ENCODE results near the gene ZBTB7C. TPM values are rescaled to one million over a fixed set of nuclear protein-coding genes. Genes with fewer than 3 reads are reported as not detected.

ZBTB7C gene
- polyA plus RNA-seq, 4 donors, result 14.8 to 18.7 (median 17.2) TPM

DNA sequence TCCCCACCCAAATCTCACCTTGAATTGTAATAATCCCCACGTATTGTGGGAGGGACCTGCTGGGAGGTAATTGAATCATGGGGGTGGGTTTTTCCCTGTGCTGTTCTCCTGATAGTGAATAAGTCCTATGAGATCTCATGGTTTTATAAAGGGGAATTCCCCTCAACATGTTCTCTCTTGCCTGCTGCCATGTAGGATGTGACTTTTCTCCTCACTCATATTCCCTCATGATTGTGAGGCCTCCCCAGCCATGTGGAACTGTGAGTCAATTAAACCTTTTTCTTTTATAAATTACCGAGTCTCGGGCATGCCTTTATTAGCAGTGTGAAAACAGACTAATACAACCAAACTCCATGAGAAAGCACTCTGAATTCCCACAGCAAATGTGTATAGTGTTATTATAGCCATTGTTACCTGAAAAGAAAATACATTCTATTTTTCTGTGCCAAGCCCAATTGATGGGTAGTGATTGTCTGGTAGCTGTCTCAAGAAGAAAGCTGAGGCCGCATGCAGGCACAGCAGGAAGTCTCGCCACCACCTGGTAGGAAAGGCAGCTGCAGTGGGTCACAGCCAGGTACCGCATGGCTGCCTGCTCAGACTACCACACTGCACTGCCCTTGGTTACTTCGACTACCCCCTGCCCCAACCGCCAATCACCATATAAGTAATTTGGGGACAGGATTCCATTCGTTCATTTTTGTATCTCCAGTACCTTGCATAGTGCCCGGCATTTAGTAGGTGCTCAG lies 10.3 kb upstream of the ZBTB7C start:
- DNase-seq (ENCODE audit: low read depth in 4 of 4, low spot score in 3 of 4), result no peak

DNA sequence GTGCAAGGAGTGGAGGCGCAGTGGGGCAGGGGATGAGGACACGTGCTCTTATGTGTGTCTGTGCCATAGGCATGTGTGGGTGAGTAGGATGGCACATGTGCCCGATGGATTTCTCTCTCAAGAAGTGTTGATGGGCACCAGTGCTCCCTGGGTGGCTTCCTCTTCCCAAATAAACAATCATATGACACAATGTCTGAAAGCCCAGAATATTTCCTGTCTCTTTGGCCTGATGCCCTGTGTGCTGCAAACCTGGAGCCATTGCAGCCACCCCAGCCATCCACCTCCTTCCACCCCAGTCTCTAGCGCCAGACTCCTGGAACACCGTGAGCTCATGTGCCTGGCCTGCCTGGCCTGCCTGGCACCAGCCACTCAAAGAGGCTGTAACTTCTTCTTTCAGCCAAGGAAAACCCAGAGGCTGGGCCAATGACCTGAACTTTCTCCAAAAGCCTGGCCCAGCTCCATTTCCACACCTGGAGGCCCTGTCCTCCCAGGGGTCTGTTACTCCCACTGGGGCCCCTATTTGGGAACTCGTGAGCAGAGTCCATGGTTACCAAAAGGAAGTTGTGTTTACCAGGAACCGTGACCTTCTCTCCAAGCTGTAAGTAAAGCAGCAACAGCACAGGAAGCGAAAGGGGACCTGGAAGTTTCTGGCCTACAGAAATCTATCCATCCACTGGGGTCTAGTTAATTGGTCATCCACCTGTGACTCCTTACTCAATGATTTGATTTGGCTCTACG lies 9.5 kb upstream of the ZBTB7C start:
- no peak for DNase-seq (ENCODE audit: low read depth in 4 of 4, low spot score in 3 of 4)

DNA sequence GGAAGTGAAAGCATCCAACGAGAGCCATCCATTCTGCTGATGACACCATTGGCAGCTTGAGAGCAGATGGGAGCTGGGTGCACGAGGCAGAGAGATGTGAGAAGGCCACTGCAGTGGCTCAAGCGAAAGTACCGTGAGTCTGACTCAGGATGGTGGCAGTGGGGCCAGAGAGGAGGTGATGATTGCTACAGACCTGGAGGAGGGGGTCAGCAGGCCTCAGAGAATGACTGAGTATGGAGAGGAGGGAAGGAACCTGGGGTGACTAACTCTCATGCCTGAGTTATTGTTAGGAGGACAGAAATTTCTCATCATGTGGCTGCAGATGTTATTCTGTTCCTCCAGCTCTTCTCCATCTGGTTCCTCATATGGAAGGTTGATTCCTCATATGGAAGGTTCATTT lies 8.8 kb upstream of the ZBTB7C start:
- no peak for DNase-seq (ENCODE audit: low read depth in 4 of 4, low spot score in 3 of 4)

DNA sequence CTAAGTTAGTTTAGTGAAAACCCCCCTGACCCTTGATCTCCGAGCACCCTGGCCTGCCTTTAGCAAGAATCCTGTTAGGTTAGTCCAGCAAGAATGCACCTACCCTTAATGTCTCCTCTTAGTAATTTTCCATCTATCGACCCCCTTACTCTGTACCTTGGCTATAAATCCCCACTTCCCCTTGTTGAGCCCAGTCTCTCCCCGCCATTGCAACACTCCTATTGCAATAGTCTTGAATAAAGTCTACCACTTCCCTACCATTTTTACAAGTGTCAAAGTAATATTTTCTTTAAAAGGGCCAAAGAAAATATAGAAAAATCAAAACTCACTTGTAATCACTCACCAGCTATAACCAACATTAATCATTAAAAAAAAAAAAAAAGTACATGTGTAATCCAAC lies 4.2 kb upstream of the ZBTB7C start:
- no peak for DNase-seq (ENCODE audit: low read depth in 4 of 4, low spot score in 3 of 4)

GRCh38 chr18:48412339-48412929 lies 3.3 kb upstream of the ZBTB7C start:
- DNase-seq (ENCODE audit: low read depth in 4 of 4, low spot score in 3 of 4), result no peak

DNA sequence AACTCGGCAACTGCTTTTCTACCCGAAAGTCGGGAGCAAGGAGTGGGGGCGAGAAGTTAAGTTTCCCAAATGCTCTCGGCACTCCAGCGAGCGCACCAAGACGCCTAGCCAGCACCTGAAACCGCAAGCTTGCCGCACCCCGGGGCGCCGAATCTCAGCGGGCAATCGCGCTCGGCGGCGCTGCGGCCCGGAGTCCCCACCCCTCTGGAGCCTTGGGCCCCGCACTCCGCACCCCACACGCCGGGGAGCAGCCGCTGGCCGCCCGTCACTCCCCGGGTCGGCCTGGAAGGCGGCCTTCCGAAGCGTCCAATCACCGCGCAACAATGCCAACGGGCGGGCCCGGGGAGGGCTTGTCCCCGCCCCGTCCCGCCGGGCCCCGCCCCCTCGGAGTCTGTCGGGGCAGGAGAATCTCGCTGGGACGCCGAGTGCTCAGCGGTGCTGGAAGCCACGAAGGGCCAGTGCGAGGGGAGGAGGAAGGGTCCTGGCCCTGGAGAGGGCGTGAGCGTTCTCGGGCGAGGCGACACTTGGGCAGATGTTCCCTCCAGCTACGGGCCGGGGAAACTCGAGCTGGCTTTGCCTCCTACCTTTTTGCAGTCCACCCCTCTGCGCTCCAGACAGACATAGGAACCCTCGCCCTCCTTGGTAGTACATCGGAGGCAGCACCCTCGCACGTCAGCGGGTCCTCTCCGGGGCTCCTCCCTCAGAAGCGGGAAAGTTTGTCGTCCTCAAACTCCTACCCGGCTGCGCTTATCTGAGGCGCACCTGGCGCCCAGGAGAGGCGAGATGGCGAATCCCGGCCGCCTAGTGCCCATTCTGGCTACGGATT lies 1.1 kb upstream of the ZBTB7C start:
- DNase-seq (ENCODE audit: low read depth in 4 of 4, low spot score in 3 of 4), result peak; percentile 72 to 86 (median 75)

- DNase-seq (ENCODE audit: low read depth in 4 of 4, low spot score in 3 of 4), result peak in 1 of 4 donors; percentile 23
These were observed 460 bp upstream of the ZBTB7C start for GRCh38 chr18:48409591-48410094.

GRCh38 chr18:48408111-48408726 lies 964 bp downstream of the ZBTB7C start:
- DNase-seq (ENCODE audit: low read depth in 4 of 4, low spot score in 3 of 4), result no peak

- no peak for DNase-seq (ENCODE audit: low read depth in 4 of 4, low spot score in 3 of 4)
These were observed 1.8 kb downstream of the ZBTB7C start for GRCh38 chr18:48407358-48407757.

DNA sequence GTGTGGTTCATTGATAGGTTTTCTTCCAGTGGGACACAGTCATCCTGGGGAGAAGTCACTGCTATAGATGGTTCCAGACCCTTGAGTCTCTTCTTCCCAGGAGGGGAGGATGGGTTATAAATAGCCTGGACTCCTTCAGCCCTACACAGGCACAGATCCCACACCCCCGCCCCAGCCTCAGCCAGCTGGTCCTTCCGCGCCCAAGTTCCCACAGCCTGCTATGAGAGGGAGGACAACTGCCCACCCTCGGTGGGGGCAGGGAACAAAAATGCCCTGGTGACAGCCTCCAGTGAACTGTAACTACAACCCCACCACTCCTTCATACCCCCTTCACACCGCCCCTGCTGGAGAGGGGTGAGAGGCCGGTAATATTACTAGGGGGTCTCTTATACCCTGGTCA lies 3.2 kb downstream of the ZBTB7C start:
- no peak for DNase-seq (ENCODE audit: low read depth in 4 of 4, low spot score in 3 of 4)

- DNase-seq (ENCODE audit: low read depth in 4 of 4, low spot score in 3 of 4), result no peak
These were observed 4.3 kb downstream of the ZBTB7C start for GRCh38 chr18:48404716-48405507.

- peak in 1 of 4 donors; percentile 49 for DNase-seq (ENCODE audit: low read depth in 4 of 4, low spot score in 3 of 4)
These were observed 6.2 kb downstream of the ZBTB7C start for GRCh38 chr18:48402953-48403352.

DNA sequence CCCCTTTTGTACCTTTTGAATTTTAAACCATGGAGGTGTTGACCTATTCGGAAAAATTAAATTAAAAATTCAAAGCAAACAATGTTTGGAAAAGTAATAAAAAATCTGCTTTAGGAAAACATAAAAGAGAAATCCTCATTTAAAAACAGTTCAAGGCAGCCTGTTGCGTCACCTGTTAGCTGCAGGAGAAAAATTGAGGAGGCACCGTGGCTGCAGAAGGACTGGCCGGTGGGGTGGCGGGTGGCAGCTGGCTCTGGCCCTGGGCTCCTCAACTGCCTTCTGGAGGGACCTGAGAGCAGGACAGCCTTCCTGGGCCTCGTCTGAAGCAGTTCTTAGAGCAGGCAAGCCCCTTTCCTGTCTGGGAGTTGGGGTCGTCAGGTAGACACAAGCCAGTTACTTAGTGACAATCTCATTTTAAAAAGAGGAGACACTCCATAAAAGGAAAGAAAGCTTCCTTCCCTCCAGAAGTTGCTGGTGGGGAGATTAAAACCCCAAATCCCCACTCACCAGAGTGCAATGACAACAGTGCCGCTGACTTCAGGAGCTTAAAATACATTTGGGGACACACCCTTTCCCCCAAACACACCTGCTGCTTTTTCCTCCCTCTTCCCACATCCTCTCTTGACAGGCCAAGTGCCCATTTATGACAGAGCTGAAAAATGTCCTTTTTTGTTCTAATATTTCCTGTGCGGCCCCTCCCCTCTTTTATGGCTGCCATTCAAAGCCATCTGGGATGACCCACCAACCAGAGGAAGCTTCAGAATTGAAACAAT lies 9.7 kb downstream of the ZBTB7C start:
- no peak for DNase-seq (ENCODE audit: low read depth in 4 of 4, low spot score in 3 of 4)

- no peak for DNase-seq (ENCODE audit: low read depth in 4 of 4, low spot score in 3 of 4)
These were observed 11.1 kb downstream of the ZBTB7C start for GRCh38 chr18:48398074-48398473.

- no peak for DNase-seq (ENCODE audit: low read depth in 4 of 4, low spot score in 3 of 4)
These were observed 12.2 kb downstream of the ZBTB7C start for GRCh38 chr18:48397021-48397420.

- no peak for DNase-seq (ENCODE audit: low read depth in 4 of 4, low spot score in 3 of 4)
These were observed 12.6 kb downstream of the ZBTB7C start for GRCh38 chr18:48396561-48396960.

GRCh38 chr18:48395646-48396045 lies 13.5 kb downstream of the ZBTB7C start:
- no peak for DNase-seq (ENCODE audit: low read depth in 4 of 4, low spot score in 3 of 4)

DNA sequence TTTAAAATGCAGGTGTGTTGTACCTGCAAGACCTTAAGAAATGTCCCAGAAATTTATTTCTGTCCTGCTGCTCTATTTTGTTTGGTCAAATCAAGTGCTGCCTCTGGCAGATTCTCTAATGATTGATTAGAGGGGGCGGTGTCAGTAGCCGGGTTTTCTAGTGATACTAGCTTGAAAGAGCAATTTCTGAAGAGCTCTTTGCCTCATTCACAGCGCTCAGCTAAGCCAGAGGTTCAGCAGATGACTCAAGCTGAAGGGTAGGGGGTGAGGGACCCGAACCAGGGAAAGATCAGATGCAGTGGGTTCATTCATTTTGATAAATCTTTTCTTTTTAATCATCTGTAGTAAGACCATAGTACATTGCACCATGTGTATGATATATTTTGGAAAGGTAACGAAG lies 15.0 kb downstream of the ZBTB7C start:
- DNase-seq (ENCODE audit: low read depth in 4 of 4, low spot score in 3 of 4), result no peak

GRCh38 chr18:48393776-48394175 lies 15.4 kb downstream of the ZBTB7C start:
- DNase-seq (ENCODE audit: low read depth in 4 of 4, low spot score in 3 of 4), result no peak
